Brain microvascular endothelial cell (primary cell): ENCODE results near the gene TMEM164.

Source experiments
- DNase-seq: peaks from one replicate; pipeline ENCODE4 v3.0.0-alpha.2; 2020
- H3K27ac ChIP-seq: fragments of 250-450 bp; sonication (Bioruptor Pico); 2 replicates; pipeline ENCODE4 v1.5.1; 2020; ENCODE audit warnings: mild to moderate bottlenecking, moderate library complexity
- H3K27me3 ChIP-seq: fragments of 250-450 bp; sonication (Bioruptor Pico); replicated peaks from 2 replicates; pipeline ENCODE4 v1.5.1; 2020; ENCODE audit warnings: mild to moderate bottlenecking
- H3K36me3 ChIP-seq: fragments of 250-450 bp; sonication (Bioruptor Pico); replicated peaks from 2 replicates; pipeline ENCODE4 v1.5.1; 2020; ENCODE audit warnings: mild to moderate bottlenecking
- H3K4me3 ChIP-seq: 2 replicates; pipeline ENCODE4 v1.5.1; 2011; ENCODE audit warnings: low read depth, mild to moderate bottlenecking, control low read depth, low read length, moderate library complexity
- in situ Hi-C: cut with HindIII; loops from 2 replicates; pipeline ENCODE4 v1.10.0; 2017; ENCODE audit warnings: low sequenced_read_pairs, low pct_ligation_motif_present
- TF ChIP-seq, protein P1 (sequence below): IDR thresholded peaks from 2 replicates; pipeline ENCODE4 v1.5.1; 2011; ENCODE audit warnings: low read depth, mild to moderate bottlenecking, moderate library complexity, low read length, control low read depth, inconsistent platforms; ENCODE audit errors: missing control alignments

Gene TMEM164

DNA sequence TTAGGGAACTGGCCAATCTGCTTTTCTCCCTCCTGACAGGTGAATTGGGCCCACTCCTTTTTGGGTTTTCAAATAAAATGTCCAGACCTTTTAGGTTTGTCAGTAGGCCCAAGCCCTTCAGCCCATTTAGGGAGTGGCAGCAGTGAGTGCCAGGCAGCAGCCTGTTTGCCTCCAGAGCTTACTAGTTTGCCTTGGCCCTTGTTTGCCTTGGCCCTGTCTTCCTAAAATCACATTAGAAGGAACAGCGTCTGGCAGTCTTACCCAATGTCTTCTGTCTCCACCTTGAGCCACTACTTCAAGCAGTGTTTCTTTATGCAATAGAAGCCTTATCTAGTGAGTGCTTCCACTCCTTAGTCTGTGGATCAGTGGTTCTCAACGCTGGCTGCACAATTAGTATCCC, 117.1 kb downstream of the TMEM164 start:
- Histone ChIP-seq H3K4me3 (no peak overlapping the region), H3K27me3 (no peaks in the 10 kb centered on the region), H3K36me3 (no peaks in the 10 kb centered on the region), H3K27ac (no peak overlapping the region)
- TF ChIP-seq, protein P1, sequence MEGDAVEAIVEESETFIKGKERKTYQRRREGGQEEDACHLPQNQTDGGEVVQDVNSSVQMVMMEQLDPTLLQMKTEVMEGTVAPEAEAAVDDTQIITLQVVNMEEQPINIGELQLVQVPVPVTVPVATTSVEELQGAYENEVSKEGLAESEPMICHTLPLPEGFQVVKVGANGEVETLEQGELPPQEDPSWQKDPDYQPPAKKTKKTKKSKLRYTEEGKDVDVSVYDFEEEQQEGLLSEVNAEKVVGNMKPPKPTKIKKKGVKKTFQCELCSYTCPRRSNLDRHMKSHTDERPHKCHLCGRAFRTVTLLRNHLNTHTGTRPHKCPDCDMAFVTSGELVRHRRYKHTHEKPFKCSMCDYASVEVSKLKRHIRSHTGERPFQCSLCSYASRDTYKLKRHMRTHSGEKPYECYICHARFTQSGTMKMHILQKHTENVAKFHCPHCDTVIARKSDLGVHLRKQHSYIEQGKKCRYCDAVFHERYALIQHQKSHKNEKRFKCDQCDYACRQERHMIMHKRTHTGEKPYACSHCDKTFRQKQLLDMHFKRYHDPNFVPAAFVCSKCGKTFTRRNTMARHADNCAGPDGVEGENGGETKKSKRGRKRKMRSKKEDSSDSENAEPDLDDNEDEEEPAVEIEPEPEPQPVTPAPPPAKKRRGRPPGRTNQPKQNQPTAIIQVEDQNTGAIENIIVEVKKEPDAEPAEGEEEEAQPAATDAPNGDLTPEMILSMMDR: no peak
- in situ Hi-C loops: no loop called here
- DNase-seq: no peak

DNA sequence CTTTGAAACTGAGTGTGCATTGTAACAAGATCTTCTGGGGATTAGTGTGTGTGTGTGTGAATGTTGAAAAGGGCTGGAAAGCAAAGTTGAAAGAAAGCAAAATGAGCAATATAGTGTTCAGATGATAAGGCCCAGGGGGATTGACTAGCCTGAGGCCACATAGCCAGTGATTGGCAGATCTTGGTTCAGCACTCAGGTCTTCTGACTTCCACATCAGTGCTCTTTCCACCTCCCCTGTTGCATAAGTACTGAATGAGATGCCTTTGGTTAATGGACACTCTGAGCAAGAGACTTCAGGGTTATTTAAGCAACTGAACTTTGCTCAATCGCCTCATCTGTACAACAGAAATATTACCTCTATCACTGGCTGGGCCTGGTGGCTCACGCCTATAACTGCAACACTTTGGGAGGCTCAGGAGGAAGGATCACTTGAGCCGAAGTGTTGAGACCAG, 120.4 kb downstream of the TMEM164 start:
- no peak overlapping the region for H3K27ac ChIP-seq
- in situ Hi-C loops: no loop called here

DNA sequence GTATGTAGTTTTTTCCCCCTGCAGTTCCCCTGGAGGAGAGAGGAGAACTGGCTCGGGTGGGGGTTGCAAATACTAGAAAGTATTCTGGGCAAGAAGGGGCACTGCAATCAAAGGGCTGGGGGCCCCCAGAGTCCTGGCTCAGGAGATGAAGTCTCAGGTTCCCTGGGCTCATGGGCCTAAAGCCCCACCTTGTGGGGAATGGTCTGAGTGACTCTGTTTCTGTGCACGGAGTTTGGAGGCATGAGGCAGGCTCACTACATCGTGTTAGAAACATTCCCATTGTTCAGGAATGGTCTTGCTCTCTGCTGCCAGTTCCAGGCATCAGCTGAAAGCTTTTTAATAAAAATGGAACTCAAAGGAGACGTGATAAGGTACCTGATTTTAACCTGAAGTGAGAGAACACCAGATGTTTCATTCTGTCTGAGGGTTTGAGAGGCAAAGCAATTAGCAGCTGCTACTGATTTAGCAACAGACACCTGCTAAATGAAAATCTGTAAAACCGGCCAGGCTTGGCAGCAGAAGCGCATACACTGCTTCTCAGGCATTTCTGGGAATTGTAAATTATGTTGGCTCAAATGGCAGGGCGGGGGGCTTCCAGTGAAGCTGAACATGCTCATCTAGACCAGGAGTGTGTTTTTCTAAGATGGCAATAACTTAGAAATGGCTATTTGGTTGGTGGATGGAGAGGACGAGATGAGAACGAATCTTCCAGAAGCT, 122.7 kb downstream of the TMEM164 start:
- no peak overlapping the region for H3K4me3 ChIP-seq
- H3K36me3 ChIP-seq: no peaks in the 10 kb centered on the region
- no peak overlapping the region for H3K27ac ChIP-seq
- in situ Hi-C loops: no loop called here
- no peak for DNase-seq
- TF ChIP-seq, protein P1: peak; percentile 56
- H3K27me3 ChIP-seq: no peaks in the 10 kb centered on the region

More for the DNA sequence above, 120.4 kb downstream of the TMEM164 start:
- H3K4me3 ChIP-seq: no peak overlapping the region
- TF ChIP-seq, protein P1: no peak
- H3K27me3 ChIP-seq: no peaks in the 10 kb centered on the region
- DNase-seq: peak; percentile 4
- no peaks in the 10 kb centered on the region for H3K36me3 ChIP-seq

DNA sequence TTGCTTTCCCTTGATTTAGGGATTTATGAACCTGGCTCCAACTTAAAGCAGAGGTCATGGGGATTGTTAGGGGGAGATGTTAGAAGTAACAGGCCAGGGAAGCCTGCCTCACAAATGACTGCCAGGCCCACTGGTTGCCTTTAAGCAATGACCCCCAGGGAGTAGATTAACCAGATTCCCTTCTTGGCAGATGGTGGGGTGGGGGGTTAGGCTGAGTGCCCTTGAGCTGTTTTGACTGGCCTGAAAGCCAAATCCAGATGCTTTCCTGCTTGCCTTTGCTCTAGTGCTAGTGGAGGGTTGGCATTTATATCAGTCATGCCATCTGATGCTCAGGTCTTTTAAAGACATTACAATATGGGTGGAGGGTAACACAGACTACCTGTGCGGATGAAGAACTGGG, 128.1 kb downstream of the TMEM164 start:
- H3K27ac ChIP-seq: no peak overlapping the region
- H3K27me3 ChIP-seq: no peaks in the 10 kb centered on the region
- TF ChIP-seq, protein P1: no peak
- H3K36me3 ChIP-seq: no peaks in the 10 kb centered on the region
- in situ Hi-C loops: no loop called here
- no peak overlapping the region for H3K4me3 ChIP-seq
- no peak for DNase-seq

DNA sequence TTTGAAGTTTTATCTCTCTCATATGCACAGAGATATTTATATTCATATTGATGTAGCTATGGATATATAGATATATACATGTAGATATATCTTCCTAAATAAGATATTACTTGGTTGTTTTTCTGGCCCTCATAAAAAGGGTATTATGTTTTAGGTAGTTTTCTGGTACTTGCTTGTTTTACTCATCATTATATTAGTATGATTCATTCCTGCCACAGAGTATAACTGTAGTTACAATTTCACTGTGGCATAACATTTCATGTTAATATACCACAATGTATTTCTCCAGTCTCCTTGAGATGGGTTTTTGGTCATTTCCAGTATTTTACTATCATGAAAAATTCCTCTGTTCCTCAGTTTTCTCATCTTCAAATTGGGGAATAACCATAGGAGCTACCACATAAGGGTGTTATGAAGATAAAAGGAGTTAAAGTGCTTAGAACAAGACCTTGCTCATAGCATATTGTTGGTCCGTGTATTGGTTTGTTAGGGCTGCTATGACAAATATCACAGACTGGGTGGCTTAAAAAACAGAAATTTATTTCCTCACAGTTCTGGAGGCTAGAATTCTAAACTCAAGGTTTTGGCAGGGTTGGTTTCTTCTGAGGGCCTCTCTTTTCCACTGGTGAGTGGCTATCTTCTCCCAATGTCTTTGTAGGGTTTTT, 129.7 kb downstream of the TMEM164 start:
- H3K36me3 ChIP-seq: no peaks in the 10 kb centered on the region
- in situ Hi-C loops: no loop called here
- TF ChIP-seq, protein P1: no peak
- DNase-seq: no peak
- H3K4me3 ChIP-seq: no peak overlapping the region
- no peak overlapping the region for H3K27ac ChIP-seq
- H3K27me3 ChIP-seq: no peaks in the 10 kb centered on the region
